Measurements from ENCODE around the gene ATP10A.
"Not testable (repeated sequence)": the region's sequence is repeated elsewhere in the genome, so short reads cannot be mapped to it uniquely, and the experiment has no call there.

The ATP10A gene

GRCh38 chr15:25641762-25642161, 221.4 kb downstream of the ATP10A start:
- TF ChIP-seq, protein P1, sequence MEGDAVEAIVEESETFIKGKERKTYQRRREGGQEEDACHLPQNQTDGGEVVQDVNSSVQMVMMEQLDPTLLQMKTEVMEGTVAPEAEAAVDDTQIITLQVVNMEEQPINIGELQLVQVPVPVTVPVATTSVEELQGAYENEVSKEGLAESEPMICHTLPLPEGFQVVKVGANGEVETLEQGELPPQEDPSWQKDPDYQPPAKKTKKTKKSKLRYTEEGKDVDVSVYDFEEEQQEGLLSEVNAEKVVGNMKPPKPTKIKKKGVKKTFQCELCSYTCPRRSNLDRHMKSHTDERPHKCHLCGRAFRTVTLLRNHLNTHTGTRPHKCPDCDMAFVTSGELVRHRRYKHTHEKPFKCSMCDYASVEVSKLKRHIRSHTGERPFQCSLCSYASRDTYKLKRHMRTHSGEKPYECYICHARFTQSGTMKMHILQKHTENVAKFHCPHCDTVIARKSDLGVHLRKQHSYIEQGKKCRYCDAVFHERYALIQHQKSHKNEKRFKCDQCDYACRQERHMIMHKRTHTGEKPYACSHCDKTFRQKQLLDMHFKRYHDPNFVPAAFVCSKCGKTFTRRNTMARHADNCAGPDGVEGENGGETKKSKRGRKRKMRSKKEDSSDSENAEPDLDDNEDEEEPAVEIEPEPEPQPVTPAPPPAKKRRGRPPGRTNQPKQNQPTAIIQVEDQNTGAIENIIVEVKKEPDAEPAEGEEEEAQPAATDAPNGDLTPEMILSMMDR (IDR thresholded peaks at IDR 0.05; ENCODE audit: low read depth, low read length, missing control alignments) = no peak
- in situ Hi-C loops (cut with HindIII; ENCODE audit: low sequenced_read_pairs) = no loop called here
- no peak overlapping the region for H3K4me3 ChIP-seq (ENCODE audit: low read depth, low read length)
- no peak for DNase-seq (ENCODE audit: low read depth)

- in situ Hi-C loops (cut with HindIII; ENCODE audit: low sequenced_read_pairs) = no loop called here
- TF ChIP-seq, protein P1 (IDR thresholded peaks at IDR 0.05; ENCODE audit: low read depth, low read length, missing control alignments) = no peak
- DNase-seq (ENCODE audit: low read depth) = no peak
- no peak overlapping the region for H3K4me3 ChIP-seq (ENCODE audit: low read depth, low read length)
These were observed 221.8 kb downstream of the ATP10A start for GRCh38 chr15:25641361-25641760.

DNA sequence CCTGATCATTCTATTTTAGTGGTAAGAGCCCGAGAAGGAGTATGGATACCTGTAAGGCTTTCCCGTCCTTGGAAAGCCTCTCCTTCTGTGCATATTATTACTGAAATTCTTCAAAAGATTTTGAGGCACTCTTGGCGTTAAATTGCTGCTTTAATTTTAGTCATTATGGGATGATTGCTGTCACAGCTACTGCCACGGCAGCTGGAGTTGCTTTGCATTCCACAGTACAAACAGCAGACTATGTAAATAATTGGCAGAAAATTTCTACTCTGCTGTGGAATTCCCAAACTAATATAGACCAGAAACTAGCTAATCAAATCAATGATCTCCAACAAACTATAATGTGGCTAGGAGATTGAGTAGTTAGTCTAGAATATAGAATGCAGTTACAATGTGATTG, 222.2 kb downstream of the ATP10A start:
- H3K4me3 ChIP-seq (ENCODE audit: low read depth, low read length); DNase-seq (ENCODE audit: low read depth); in situ Hi-C loops (cut with HindIII; ENCODE audit: low sequenced_read_pairs): not testable (repeated sequence)

DNA sequence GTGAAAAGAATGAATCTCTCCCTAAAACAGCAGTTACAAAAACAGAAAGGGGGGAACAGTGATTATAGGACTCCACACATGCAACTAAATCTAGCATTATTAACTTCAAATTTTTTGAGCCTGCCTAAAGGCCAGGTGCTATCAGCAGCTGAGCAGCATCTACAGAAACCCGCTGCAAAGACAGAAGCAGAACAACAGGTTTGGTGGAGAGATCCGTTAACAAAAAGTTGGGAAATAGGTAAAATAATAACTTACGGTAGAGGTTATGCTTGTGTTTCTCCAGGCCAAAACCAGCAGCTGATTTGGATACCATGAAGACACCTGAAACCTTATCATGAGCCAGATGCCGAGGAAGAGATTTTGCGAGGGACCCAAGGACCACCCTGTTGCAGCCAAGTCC, 222.7 kb downstream of the ATP10A start:
- in situ Hi-C loops (cut with HindIII; ENCODE audit: low sequenced_read_pairs) = no loop called here

DNA sequence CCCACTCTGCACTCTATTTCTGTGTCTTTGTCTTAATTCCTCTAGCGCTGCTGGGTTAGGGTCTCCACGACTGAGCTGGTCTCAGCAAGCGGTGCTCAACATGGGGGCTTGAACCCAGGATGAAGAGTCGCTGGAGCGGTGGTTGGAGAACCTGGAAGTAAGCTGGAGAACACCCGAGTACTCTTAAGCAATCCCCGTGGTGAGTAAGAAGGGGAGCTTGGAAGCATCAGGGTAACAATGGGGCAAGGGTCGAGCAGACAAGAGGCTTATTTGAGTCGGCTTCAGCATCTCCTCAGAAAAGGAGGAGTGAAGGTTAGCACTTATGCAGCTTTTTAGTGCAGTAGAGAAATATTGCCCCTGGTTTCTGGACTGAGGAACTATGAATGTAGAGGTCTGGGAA, 226.6 kb downstream of the ATP10A start:
- DNase-seq (ENCODE audit: low read depth); H3K4me3 ChIP-seq (ENCODE audit: low read depth, low read length); in situ Hi-C loops (cut with HindIII; ENCODE audit: low sequenced_read_pairs): not testable (repeated sequence)

More for the DNA sequence above, 222.7 kb downstream of the ATP10A start:
- TF ChIP-seq, protein P1 (IDR thresholded peaks at IDR 0.05; ENCODE audit: low read depth, low read length, missing control alignments) = no peak
- no peak for DNase-seq (ENCODE audit: low read depth)
- H3K4me3 ChIP-seq (ENCODE audit: low read depth, low read length) = no peak overlapping the region

DNA sequence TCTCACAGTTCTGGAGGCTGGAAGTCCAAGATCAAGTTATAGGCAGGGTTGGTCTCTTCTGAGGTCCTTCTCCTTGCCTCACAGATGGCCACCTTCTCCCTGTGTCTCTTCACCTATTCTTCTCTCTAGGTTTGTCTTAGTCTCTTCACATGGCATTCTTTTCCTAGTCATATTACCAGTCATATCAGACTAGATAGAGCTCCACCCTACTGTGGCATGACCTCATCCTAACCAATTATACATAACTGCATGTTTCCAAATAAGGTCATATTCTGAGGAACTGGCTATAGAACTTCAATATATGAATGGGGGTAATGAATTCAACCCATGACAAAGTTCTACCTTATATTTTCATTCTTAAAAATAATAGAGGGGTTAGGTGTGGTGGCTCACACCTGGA, 227.9 kb downstream of the ATP10A start:
- H3K4me3 ChIP-seq (ENCODE audit: low read depth, low read length) = no peak overlapping the region
- in situ Hi-C loops (cut with HindIII; ENCODE audit: low sequenced_read_pairs) = no loop called here
- TF ChIP-seq, protein P1 (IDR thresholded peaks at IDR 0.05; ENCODE audit: low read depth, low read length, missing control alignments) = no peak
- no peak for DNase-seq (ENCODE audit: low read depth)

DNA sequence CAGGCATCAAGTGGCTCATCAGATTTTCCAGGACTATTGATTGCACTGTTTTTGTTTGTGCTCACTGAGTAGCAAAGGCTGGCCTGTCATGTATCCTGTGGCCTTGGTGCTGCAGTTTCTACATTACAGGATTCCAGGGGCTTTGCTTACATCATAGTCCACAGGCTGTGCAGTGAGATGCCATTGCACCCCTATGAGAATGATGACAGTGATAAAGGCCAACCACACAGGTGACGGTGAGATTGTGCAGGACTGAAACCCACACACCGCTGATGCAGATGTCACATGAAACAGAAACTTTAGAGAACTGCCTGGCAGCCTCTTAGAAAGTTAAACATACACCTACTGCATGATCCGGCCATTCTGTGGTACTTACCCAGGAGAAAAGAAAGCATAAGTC, 229.3 kb downstream of the ATP10A start:
- TF ChIP-seq, protein P1 (IDR thresholded peaks at IDR 0.05; ENCODE audit: low read depth, low read length, missing control alignments) = no peak
- in situ Hi-C loops (cut with HindIII; ENCODE audit: low sequenced_read_pairs) = loop anchor here (5.0 kb wide), 1 partner anchor 62 kb away; no protein-coding TSS in a partner anchor
- H3K4me3 ChIP-seq (ENCODE audit: low read depth, low read length) = no peak overlapping the region
- no peak for DNase-seq (ENCODE audit: low read depth)

- no peak overlapping the region for H3K4me3 ChIP-seq (ENCODE audit: low read depth, low read length)
- in situ Hi-C loops (cut with HindIII; ENCODE audit: low sequenced_read_pairs) = loop anchor here (5.0 kb wide), 1 partner anchor 60 kb away; no protein-coding TSS in a partner anchor
- TF ChIP-seq, protein P1 (IDR thresholded peaks at IDR 0.05; ENCODE audit: low read depth, low read length, missing control alignments) = no peak
These were observed 231.2 kb downstream of the ATP10A start for GRCh38 chr15:25631971-25632370.

More at GRCh38 chr15:25631971-25632370, 231.2 kb downstream of the ATP10A start:
- no peak for DNase-seq (ENCODE audit: low read depth)
